Gastroesophageal sphincter (tissue), 4 donors: ENCODE data around the gene RPS27A. TPM values are rescaled to one million over a fixed set of nuclear protein-coding genes. Genes with fewer than 3 reads are reported as not detected.
"Not testable (repeated sequence)": the region's sequence is repeated elsewhere in the genome, so short reads cannot be mapped to it uniquely, and the experiment has no call there.

ENCODE experiments used
- ATAC-seq: fragments of 150-250 bp; one replicate; pipeline ENCODE4 v1.9.1; 2016; ENCODE audit warnings: mild to moderate bottlenecking, moderate library complexity
- H3K27ac ChIP-seq, 4 donors: fragments of 200-600 bp; sonication (generic) in 3 of 4; 1 replicate in 3 of 4; 2 replicates in 1 of 4; pipeline ENCODE4 v1.5.1; 2016 to 2019
- H3K27me3 ChIP-seq: fragments of 200-600 bp; sonication (generic); one replicate; pipeline ENCODE4 v1.5.1; 2019
- H3K36me3 ChIP-seq, 2 donors: fragments of 200-600 bp; sonication (generic); one replicate each; pipeline ENCODE4 v1.5.1; 2019; ENCODE audit warnings: control low read depth in 1 of 2
- H3K4me1 ChIP-seq, 3 donors: fragments of 200-600 bp; sonication (generic); 1 replicate in 2 of 3; 2 replicates in 1 of 3; pipeline ENCODE4 v1.5.1; 2016 to 2019; ENCODE audit warnings: control low read depth in 2 of 3
- H3K4me3 ChIP-seq, 2 donors: fragments of 200-600 bp; sonication (generic); one replicate each; pipeline ENCODE4 v1.5.1; 2019; ENCODE audit warnings: mild to moderate bottlenecking in 1 of 2, moderate library complexity in 1 of 2
- H3K9me3 ChIP-seq, 3 donors: fragments of 200-600 bp; sonication (generic); one replicate each; pipeline ENCODE4 v1.5.1; 2017 to 2019; ENCODE audit warnings: control low read depth in 2 of 3
- EP300 ChIP-seq: sonication (generic); formaldehyde crosslinking; IDR thresholded peaks from one replicate; pipeline ENCODE4 v1.6.1; 2017; ENCODE audit warnings: antibody characterized with exemption, mild to moderate bottlenecking
- POLR2A ChIP-seq, 2 donors: fragments of 450-650 bp; IDR thresholded peaks; one replicate each; pipeline ENCODE4 v1.6.1; 2017; ENCODE audit warnings: antibody characterized with exemption in 2 of 2, mild to moderate bottlenecking in 2 of 2, moderate library complexity in 1 of 2
- POLR2AphosphoS5 ChIP-seq: sonication (generic); formaldehyde crosslinking; IDR thresholded peaks from one replicate; pipeline ENCODE4 v1.6.1; 2017; ENCODE audit warnings: antibody characterized with exemption
- WGBS, 2 donors: methylation state at CpG; one replicate each; pipeline ENCODE4 v1.1.5; 2018; ENCODE audit warnings: low coverage in 1 of 2; 5-methylcytosine and 5-hydroxymethylcytosine counted together
- total RNA-seq, 4 donors: library from RNA; depleted of rRNA; stranded (reverse); fragments of >200 nt; gene quantifications; one replicate each; pipeline ENCODE4 v1.1.0, GENCODE V29; 2016
- TF ChIP-seq, protein P1 (sequence below), 4 experiments: fragments of 200-600 bp in 2 of 4; fragments of 450-650 bp in 2 of 4; sonication (generic) in 1 of 4; IDR thresholded peaks; one replicate each; pipeline ENCODE4 v1.5.1; 2017 to 2019; ENCODE audit warnings: antibody characterized with exemption in 4 of 4, mild to moderate bottlenecking in 2 of 4, moderate library complexity in 2 of 4

Gene RPS27A
- total RNA-seq, 4 donors from 2014 or later: 672 to 2,650 (median 1,912) TPM

DNA sequence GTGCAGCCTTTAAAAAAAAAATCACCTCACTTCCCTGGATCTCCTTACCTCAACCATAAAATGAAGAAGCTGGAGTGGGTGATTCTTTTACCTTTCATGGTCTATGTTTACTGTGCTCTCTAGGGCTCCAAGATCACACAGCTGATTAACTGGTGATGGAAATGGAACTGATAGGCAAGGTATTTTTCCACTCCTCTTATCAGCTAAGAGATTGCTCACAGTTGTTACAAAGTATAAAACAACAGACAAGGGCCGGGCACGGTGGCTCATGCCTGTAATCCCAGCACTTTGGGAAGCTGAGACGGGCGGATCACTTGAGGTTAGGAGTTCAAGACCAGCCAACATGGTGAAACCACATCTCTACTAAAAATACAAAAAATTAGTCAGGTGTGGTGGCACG, 14.5 kb downstream of the RPS27A start:
- TF ChIP-seq EP300: no peak
- TF ChIP-seq, protein P1, sequence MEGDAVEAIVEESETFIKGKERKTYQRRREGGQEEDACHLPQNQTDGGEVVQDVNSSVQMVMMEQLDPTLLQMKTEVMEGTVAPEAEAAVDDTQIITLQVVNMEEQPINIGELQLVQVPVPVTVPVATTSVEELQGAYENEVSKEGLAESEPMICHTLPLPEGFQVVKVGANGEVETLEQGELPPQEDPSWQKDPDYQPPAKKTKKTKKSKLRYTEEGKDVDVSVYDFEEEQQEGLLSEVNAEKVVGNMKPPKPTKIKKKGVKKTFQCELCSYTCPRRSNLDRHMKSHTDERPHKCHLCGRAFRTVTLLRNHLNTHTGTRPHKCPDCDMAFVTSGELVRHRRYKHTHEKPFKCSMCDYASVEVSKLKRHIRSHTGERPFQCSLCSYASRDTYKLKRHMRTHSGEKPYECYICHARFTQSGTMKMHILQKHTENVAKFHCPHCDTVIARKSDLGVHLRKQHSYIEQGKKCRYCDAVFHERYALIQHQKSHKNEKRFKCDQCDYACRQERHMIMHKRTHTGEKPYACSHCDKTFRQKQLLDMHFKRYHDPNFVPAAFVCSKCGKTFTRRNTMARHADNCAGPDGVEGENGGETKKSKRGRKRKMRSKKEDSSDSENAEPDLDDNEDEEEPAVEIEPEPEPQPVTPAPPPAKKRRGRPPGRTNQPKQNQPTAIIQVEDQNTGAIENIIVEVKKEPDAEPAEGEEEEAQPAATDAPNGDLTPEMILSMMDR (IDR thresholded peaks at IDR 0.05): no peak
- no peak for TF ChIP-seq POLR2AphosphoS5
- 89 to 94% methylated on average over 3 to 4 of the region's 5 CpGs for WGBS, 2 donors
- Histone ChIP-seq H3K4me1 (no peaks in the 10 kb centered on the region), H3K27ac (no peak overlapping the region), H3K9me3 (no peaks in the 10 kb centered on the region), H3K36me3 (peaks cover 0 to 98% of the 10 kb centered on the region in 2 donors), H3K4me3 (no peak overlapping the region), H3K27me3 (no peaks in the 10 kb centered on the region)
- no peak for ATAC-seq

DNA sequence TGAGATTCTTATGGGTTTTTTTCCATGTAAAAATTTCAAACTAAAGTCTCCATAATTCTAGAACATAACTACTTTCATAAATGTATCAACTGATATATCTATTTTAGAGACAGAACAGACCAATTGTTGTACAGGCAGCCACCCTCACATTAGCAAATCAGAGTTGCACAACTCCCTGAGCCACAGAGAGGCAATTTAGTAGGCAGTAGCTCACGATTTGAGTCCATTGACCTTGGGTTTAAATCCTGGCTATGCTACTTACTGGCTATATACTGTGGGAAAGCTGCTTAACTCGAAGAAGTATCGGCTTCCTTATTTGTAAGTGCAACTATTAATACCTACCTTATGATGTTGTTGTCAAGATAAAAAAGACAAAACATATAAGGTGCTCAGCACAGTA, 20.3 kb downstream of the RPS27A start:
- Histone ChIP-seq H3K4me1 (no peaks in the 10 kb centered on the region), H3K27ac (no peak overlapping the region), H3K9me3 (no peaks in the 10 kb centered on the region), H3K27me3 (no peaks in the 10 kb centered on the region), H3K36me3 (peaks cover 4 to 95% of the 10 kb centered on the region in 2 donors), H3K4me3 (no peak overlapping the region)
- 78 to 91% methylated on average over 3 of the region's 3 CpGs for WGBS, 2 donors
- ATAC-seq: no peak
- TF ChIP-seq, protein P1 (IDR thresholded peaks at IDR 0.05): no peak
- TF ChIP-seq POLR2AphosphoS5 (no peak), POLR2A (IDR thresholded peaks at IDR 0.05) (no peak), EP300 (no peak)

- H3K4me1 ChIP-seq, H3K9me3 ChIP-seq, H3K4me3 ChIP-seq, H3K27ac ChIP-seq, H3K27me3 ChIP-seq, ATAC-seq: not testable (repeated sequence)
- 85 to 91% methylated on average over 3 of the region's 3 CpGs for WGBS, 2 donors
- H3K36me3 ChIP-seq: peaks cover 0 to 97% of the 10 kb centered on the region in 2 donors
These were observed 27.1 kb downstream of the RPS27A start for GRCh38 chr2:55259586-55259985.

- H3K27ac ChIP-seq: peak overlapping the region; percentile 70 to 89 (median 85)
- H3K36me3 ChIP-seq: peaks cover 0 to 39% of the 10 kb centered on the region in 2 donors
- WGBS, 2 donors: 9 to 18% methylated on average over 7 to 13 of the region's 13 CpGs
- H3K27me3 ChIP-seq: no peaks in the 10 kb centered on the region
- peak overlapping the region; percentile 52 to 59 for H3K4me3 ChIP-seq
- TF ChIP-seq, protein P1 (IDR thresholded peaks at IDR 0.05): no peak
- TF ChIP-seq POLR2A (IDR thresholded peaks at IDR 0.05) (no peak), POLR2AphosphoS5 (no peak), EP300 (no peak)
- H3K9me3 ChIP-seq: no peaks in the 10 kb centered on the region
- no peak for ATAC-seq
- peaks cover 0 to 20% (median 10%) of the 10 kb centered on the region in 3 donors for H3K4me1 ChIP-seq
These were observed 35.9 kb downstream of the RPS27A start for GRCh38 chr2:55268288-55268906.

DNA sequence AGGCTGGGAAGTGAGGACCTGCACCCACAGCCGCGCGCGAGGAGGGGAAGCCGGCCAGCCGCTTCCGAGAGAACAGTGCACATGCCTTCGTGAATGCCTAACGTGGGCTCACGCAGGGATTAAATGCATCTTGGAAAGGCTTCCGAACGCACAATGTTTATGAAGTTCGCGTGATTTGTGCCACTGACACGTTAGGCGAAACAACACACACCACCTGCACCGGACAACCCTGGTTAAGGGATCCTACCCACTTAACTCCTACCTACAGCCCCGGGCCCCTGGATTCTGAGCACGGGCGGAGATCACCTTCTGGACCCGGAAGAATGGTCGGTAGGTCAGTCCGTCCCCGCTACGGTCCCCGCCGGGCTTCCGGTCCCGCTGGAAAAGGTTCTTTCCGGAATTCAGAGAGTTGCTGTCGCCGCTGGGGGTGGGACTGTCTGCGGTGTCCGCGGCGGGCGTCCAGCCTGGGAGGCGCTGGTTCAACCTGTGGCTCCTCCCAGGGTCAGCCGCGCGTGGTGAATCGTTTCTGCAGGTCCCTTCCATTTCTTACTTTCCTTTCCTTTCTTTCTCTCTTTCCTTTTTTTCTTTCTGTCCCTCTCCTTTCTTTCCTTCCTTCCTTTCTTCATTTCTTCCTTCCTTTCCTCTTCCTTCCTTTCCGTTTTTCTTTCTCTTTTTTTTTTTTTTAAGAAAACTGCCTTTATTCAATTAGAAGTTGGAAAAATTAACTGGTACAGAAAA, 36.6 kb downstream of the RPS27A start, which contains the start of gene MTIF2:
MTIF2 (minus strand) TSS at position 325 of the 738 bp plus-strand sequence. CDS start 5,373 bp downstream, outside the sequence.
- Histone ChIP-seq H3K27ac (peak within 1 kb of the TSS; percentile 70 to 89 (median 85)), H3K9me3 (no peaks in the 10 kb centered on the region), H3K27me3 (no peaks in the 10 kb centered on the region), H3K4me1 (peaks cover 0 to 20% (median 10%) of the 10 kb centered on the region in 3 donors), H3K36me3 (peaks cover 0 to 32% of the 10 kb centered on the region in 2 donors), H3K4me3 (peak within 1 kb of the TSS; percentile 52 to 59)
- 0 to 1% methylated on average over 12 to 19 of the region's 43 CpGs for WGBS, 2 donors
- peak; percentile 99 for ATAC-seq
- TF ChIP-seq POLR2A (IDR thresholded peaks at IDR 0.05): peak in 1 of 2 donors; percentile 49
- TF ChIP-seq, protein P1 (IDR thresholded peaks at IDR 0.05): peak in 1 of 4 experiments; percentile 48
- TF ChIP-seq EP300: no peak
- TF ChIP-seq POLR2AphosphoS5: peak; percentile 85
